Sciatic nerve (tissue), 2 donors: ENCODE results near the gene GALNT14. TPM values are rescaled to one million over a fixed set of nuclear protein-coding genes. Genes with fewer than 3 reads are reported as not detected.
A peak's percentile ranks its signal among the peaks of the same experiment; 100 is the strongest.

Source experiments
- ATAC-seq: fragments of 200-7000 bp; cut with Tn5 transposase; one replicate; pipeline ENCODE4 v1.9.1; 2020; ENCODE audit warnings: mild to moderate bottlenecking, moderate library complexity
- DNase-seq: peaks from one replicate; pipeline ENCODE4 v3.0.0-alpha.2; 2020; ENCODE audit warnings: low spot score
- intact Hi-C: fragments of 100-400 bp; cut with DNase I; formaldehyde crosslinking; loops from one replicate; pipeline ENCODE4 v1.14.2; 2022
- total RNA-seq: library from RNA; stranded (reverse); fragmentation: NEBNext Ultra II Directional; extraction: Animal tissue kit (Norgen Biotek cat#: 25700); gene quantifications from one replicate; pipeline ENCODE4 v1.2.1, GENCODE V29; 2021
- donor health status: DM: no; HTN: no; CAD: no.
- donor health status: DM: no; HTN: no; CAD: no.

The GALNT14 gene
- total RNA-seq, 1 donor from 2014 or later = 1.2 TPM

DNA sequence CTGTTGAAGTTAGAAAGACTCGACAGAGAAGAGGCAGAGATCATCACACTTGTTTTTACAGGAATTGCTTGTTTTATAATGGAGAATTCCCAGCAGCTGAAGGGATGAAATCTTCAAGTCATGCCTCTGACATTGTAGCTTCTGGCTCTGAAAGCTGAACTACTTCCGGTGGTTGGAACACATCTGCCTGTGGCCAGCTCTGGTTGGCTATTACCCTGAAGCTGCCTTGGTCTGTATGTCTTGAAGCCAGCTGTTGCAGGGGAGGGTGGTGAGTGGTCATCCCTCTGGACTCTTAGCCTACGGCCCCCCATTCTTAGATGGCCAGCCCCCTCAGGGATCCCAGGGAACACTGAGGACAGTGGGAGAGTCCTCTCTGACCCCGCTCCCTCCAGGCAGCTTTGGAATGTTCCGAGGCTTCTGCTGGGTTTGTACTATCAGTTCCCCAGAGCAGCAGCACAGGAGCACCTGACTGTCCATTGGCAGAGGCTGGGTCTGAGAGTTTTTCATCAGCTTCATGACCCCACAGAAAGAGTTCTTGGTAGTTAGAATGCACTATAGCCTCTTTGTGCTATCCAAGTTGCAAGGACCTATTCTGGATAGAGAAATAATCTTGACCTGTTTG lies 243.6 kb downstream of the GALNT14 start:
- DNase-seq (no peak), ATAC-seq (peak; percentile 87)
- intact Hi-C loops = no loop called here

DNA sequence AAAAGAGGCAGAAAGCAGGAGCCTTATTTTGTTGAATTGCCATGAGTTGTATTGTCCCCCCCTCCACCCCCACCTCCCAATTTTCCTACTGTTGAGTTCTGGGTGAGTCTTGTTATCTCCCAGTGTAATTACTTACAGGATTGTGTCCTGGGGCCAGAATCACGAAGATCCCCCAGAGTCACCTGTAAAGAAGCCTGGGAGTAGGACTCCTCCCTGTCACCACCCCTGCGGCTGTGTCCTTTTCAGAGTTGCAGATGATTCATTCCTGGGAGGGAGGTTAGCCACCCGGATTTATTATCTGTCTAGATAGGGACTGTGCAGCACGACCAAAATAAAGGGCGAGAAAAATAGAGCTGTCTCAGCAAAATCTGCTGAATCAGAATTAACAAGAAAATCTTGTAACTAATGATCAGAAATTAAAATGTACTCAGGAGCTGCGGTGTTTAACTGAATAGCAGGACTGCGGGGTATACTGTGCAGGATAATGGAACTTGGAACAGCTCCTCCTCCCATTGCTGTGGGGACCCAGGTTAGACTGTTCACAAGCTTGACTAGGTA lies 249.3 kb downstream of the GALNT14 start:
- no peak for DNase-seq
- intact Hi-C loops = no loop called here
- no peak for ATAC-seq

DNA sequence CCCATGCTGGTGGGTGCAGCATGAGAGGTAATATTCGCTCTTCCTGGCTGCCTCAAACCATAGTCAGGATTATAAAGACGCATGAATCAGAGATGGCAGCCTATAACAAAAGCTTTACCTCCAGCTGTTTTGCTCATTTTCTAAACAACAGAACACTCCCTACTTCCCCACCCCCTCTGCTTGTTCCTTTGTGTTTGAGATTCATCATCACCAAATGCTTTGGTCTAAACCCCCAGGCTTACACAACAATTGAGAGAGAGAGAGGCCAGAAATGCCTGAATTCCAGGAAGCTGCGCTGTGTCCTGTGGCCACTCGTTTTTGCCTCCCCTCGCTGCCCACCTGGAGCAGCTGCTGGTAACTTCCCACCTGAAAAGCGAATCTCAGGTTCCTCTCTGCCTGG lies 252.2 kb downstream of the GALNT14 start:
- intact Hi-C loops = no loop called here
- ATAC-seq = no peak

DNA sequence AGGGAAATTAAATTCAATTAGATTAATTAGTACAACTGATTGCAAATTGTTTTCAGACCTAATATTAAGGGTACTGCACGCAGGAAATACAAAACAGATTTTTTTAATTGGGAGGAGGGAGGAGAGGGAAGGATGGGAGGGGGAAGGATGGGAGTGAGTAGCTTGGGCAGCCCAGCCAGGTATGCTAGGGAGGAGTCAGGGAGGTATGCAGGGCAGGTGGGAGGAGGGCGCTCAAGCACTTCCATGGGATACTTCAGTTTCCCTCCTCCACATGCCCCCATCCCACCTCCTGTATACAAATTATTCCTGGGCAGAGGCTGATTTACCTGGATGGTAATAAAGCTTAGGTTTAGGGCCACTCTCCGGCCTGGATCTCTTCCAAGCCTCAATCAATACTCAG lies 254.4 kb downstream of the GALNT14 start:
- DNase-seq (no peak), ATAC-seq (no peak)
- intact Hi-C loops = no loop called here

More for the DNA sequence above, 252.2 kb downstream of the GALNT14 start:
- DNase-seq = no peak

DNA sequence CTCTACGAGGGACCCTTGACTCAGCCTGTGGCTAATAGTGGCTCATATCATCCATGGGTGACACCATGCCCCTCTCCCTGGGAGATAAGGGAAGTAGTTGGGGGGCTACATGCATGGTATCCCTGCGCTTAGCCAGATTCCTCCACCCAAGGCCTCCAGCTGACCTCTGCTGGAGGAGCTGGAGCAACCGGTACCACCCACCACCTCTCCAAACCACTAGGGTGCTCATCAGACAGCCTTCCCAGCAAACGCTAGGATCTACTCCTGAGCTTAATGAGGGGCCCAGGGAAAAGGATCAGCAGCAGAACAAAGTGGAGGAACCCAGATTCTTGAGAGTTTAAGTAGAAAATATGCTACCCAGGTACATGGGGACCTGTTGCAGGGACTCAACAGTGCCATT lies 255.1 kb downstream of the GALNT14 start:
- DNase-seq (no peak), ATAC-seq (no peak)
- intact Hi-C loops = no loop called here

DNA sequence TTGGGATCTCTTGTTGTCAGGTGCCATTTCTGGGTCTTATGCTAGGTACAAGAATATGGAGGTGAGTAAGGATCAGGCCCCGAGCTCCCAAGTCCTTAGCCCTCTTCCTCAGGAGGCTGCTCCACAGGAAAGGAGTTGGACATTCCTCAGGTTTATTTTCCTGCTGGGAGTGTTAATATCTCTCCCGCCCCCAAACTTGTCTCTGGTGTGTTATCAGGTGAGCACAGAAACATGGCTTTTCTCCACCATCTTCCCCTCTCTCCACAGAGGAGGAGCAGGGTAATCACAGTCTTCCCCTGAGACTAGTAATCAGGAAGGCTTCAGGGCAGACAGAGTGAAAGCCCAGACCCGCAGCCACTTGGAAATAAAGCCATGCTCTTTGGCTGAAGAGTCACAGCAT lies 257.7 kb downstream of the GALNT14 start:
- no peak for ATAC-seq
- DNase-seq = no peak
- intact Hi-C loops = no loop called here

DNA sequence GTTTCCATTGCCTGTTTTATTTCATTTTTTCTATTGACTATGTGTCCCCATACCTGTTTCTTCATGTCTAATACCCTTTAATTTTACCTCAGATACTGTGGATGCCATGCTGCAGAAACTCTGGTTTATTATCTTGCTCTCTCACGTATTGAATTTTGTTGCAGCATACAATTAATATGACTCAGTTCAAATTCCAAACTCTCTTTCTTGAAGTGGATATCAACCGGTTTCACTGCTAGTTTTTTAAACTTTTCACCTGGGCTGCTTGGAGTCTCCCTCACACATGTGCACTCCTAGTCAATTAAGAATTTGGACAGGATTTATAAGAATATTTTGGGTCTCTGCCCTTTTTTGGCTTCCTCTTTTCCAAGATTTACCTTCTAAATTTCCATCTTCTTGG lies 260.4 kb downstream of the GALNT14 start:
- ATAC-seq = no peak
- intact Hi-C loops = no loop called here
- no peak for DNase-seq

DNA sequence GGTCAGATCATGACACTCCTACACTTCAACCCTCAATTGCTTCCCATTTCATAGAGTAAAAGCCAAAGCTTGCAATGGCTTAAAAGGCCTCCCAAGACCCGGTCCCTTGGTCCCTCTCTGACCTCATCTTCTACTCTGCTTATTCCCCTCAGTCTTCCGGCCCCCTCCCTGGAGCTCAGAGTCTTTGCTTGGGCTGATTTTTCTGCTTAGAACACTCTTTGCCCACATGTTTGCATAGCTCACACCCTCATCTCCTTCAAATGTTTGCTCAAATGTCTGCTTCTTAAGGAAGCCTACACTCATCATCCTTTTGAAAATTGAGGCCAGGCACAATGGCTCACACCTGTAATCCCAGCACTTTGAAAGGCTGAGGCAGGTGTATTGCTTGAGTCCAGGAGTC lies 265.4 kb downstream of the GALNT14 start:
- intact Hi-C loops = no loop called here
- no peak for ATAC-seq
- no peak for DNase-seq

DNA sequence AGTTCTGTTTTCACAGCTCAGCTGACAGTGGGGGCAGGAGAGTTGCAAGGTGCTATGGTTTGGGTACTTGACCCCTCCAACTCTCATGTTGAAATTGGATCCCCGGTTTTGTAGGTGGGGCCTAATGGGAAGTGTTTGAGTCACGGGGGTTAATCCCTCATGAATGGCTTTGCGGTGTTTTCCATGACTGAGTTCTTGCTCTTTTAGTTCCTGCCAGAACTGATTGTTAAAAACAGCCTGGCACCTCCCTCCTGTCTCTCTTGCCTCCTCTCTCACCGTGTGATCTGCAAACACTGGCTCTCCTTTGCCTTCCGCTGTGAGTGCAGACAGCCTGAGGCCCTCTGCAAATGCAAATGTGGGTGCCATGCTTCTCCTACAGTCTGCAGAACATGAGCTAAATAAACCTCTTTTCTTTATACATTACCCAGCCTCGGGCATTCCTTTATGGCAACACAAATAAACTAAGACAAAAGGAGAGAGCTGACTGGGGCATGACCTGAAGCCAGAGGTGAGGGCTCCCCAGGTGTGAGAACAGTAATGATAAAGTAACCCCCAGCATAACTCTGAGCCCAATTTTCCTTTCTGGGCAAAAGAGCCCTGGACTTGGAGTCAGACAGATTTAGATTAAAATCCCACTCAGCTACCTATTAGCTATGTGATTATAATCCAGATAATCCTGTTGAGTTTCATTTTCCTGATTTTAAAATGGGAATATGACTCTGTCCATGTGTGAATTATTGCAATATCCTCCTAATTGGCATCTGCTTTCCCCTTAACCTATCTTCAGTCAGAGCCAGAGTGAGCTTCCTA lies 266.1 kb downstream of the GALNT14 start:
- DNase-seq (no peak), ATAC-seq (no peak)
- intact Hi-C loops = no loop called here

DNA sequence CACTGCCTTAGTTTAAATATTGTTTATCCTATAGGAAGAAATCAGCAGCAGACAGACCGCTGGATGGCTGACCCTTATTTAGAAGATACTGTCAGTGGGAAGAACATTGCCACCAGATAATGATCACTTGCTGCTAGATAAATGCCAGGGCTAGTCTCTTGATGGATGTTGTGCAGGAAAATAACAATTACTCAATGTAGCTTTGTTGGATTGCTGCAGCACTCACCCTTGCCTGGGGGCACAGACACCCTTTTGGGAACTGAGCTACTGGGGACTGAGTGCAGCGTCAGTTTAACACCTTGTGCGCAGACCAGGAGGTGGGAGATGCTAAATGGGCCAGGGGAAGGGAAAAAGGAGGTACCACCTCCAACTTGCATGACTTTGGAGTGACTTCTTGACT lies 266.8 kb downstream of the GALNT14 start:
- DNase-seq (no peak), ATAC-seq (no peak)
- intact Hi-C loops = no loop called here

DNA sequence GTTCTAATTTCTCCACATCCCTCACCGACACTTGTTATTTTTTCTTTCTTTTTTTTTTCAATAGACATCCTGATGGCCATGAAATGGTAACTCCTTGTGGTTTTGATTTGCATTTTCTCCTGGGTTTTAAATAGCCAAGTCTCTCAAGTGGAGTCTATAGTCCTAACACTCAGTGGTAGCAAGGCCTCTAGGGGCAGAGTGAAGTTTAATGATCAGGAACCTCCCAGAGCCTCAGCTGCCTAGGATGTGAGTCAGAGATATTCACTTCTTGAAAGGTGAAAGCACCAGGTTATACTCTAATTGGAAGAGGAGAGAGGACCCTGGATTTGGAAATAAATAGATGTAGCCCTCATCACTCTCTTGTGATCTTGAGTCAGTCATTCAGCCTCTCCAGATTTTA lies 268.3 kb downstream of the GALNT14 start:
- DNase-seq (no peak), ATAC-seq (no peak)
- intact Hi-C loops = loop anchor here (10.0 kb wide), 1 partner anchor 155 kb away; no protein-coding TSS in a partner anchor

DNA sequence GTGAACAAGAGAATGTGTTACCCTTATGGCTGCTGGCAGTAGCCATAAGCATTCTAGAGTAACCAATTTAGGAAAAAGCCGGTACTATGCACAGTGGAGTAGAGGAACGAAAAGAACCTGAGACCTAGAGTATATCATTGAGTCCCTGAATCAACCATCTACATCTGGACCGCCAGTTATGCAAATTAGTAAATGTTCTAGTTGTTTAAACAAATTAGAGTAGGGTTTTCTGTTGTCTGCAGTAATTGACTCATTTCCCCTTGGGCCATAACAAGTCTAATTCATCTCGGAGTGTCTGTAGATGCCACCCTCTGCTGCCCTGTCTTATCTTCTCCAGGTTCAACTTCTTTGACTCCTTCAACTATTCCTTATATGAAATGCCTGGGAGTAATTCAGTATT lies 270.9 kb downstream of the GALNT14 start:
- intact Hi-C loops = loop anchor here (10.0 kb wide), 1 partner anchor 153 kb away; no protein-coding TSS in a partner anchor
- DNase-seq (no peak), ATAC-seq (no peak)

DNA sequence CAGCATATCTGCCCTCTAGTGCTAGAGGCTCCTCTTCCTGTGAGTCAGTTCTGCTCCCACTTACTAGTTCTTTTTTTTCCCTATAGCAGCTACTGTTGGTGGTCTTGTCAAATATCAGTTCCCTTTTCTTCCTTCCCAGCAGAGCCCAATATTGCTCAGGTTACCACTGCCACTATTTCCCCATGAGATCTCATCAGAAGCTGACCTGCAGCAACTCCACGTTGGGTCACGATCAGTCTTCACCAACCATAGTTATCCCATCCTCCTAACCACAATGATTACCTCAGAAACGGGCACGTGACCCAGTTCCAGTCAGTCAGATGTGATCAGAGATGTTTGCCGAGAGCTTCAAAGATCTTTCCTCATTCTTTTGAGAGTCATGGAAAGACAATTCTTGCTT lies 271.3 kb downstream of the GALNT14 start:
- intact Hi-C loops = loop anchor here (10.0 kb wide), 1 partner anchor 152 kb away; no protein-coding TSS in a partner anchor
- DNase-seq (no peak), ATAC-seq (no peak)

DNA sequence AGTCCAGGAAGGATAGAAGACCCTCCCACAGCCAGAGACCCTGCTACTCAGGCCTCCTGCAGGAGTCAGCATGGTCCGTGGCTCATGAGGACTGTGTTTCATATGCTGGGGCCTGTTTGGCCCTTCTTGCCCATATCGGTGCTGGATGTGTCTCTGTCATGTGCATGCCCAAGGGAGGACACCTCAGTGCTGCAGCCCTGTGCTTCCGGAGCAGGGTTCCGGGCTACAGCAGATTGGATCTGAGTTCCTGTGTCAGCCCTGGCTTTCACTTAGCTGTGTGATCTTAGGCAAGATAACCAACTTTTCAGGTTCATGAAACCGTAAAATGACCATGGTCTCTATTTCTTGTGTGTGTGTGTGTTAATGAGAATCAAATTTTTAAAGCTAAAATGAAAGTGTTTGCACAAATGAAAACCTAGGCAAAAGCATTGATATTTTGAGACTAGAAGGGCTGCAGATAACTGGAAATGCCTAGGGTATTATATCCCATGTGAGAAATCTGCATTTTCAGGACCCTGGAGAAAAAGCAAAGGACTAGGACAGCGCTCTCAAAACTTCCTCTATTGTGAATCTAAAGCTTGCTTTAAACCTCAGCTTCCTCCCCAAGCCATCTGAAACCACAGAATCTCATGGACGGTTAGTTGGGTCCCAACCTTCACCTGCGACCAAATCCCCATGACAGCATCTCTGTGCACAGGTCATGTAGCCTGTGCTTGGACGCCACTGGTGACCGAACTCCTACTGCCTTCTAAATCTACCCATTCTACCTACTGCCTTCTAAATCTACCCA lies 272.2 kb downstream of the GALNT14 start:
- no peak for DNase-seq
- ATAC-seq = no peak
- intact Hi-C loops = loop anchor here (10.0 kb wide), 1 partner anchor 151 kb away; no protein-coding TSS in a partner anchor

DNA sequence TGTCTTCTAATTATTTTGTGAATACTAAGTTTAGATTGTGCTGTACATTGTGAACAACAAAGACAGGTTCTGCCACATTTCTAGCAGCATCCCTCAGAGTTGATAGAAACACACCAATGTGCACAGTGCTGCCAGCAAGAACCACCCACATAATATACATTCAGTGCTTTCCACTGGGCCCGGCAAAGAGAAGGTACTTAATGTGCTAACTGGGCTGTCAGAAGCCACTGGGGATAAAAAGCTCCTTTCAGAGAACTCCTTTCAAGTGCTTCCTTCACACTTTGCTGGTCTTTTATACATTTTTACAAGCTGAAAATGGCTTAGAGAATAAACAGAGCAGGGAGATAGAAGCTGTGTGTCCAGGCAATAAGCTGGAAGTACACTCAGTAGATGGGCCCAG lies 273.0 kb downstream of the GALNT14 start:
- intact Hi-C loops = loop anchor here (10.0 kb wide), 1 partner anchor 150 kb away; no protein-coding TSS in a partner anchor
- no peak for ATAC-seq
- DNase-seq = no peak

DNA sequence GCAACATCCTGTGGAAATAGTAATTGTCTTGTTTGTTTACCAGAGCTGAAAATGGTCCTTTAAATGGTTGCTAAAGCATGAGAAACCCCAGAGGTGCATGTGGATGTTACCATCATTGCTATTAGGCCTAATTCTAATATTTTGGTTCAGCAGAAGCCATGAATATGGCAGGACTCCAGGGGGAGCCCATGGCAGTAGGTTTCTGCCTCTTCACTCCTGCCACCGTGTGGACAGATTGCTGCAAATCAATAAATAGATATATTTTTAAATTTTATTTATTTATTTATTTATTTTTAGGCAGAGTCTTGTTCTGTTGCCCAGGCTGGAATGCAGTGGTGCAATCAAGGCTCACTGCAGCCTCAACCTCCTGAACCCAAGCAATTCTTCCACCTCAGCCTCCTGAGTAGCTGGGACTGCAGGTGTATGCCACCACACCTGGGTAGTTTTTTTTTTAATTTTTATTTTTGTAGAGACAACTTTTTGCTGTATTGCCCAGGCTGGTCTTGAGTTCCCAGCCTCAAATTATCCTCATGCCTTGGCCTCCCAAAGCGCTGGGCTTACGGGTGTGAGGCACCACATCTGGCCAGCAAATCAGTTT lies 276.1 kb downstream of the GALNT14 start:
- ATAC-seq (no peak), DNase-seq (peak; percentile 64)
- intact Hi-C loops = loop anchor here (10.0 kb wide), 1 partner anchor 147 kb away; no protein-coding TSS in a partner anchor

DNA sequence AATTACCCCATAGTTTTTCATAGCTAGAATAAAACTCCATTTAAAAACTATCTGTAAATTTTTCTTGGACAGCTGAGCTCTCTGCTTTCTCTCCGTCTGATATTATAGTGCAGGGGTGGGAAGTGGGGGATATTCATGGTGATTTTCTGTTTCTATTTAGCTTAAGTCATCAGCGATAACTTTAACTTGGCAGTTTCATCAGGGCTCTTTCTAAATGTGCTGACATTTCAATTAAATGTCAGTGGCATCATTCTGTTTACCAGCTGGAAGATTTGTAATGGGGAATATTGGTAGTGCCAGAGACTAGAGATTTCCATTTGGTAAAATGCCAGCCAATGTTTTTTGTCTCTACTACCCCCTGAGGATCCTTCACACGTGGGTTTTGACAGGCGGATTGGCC lies 277.5 kb downstream of the GALNT14 start:
- intact Hi-C loops = loop anchor here (10.0 kb wide), 1 partner anchor 146 kb away; no protein-coding TSS in a partner anchor
- ATAC-seq = no peak

More for the DNA sequence above, 277.5 kb downstream of the GALNT14 start:
- DNase-seq = no peak
